ENCODE results near the gene IL6.

GRCh38 chr7:22762866-22763265 lies 35.9 kb downstream of the IL6 start:
- TF ChIP-seq CTCF (IDR thresholded peaks at IDR 0.05; ENCODE audit: control extremely low read depth in 1 of 3, insufficient read depth in 1 of 3, low read depth in 1 of 3, low read length in 3 of 3): no peak
- TF ChIP-seq PHF8 (conservative IDR thresholded peaks at IDR 0.05; ENCODE audit: low read depth, low read length): no peak
- no peak for TF ChIP-seq YY1 (IDR thresholded peaks at IDR 0.05; ENCODE audit: low read depth, low read length)
